GM12873 (cell line): ENCODE data around the gene ORMDL3.
A peak's percentile ranks its signal among the peaks of the same experiment; 100 is the strongest.

ENCODE experiments used
- CTCF ChIP-seq: IDR thresholded peaks from 2 replicates; pipeline ENCODE4 v1.5.1; 2012; ENCODE audit warnings: low read depth, mild to moderate bottlenecking, moderate library complexity, low read length, control low read depth; ENCODE audit not compliant: insufficient read depth; ENCODE audit errors: missing control alignments

The ORMDL3 gene

GRCh38 chr17:39921323-39921722 is 6.1 kb downstream of the ORMDL3 start:
- no peak for TF ChIP-seq CTCF

- TF ChIP-seq CTCF = no peak
Measured at GRCh38 chr17:39920218-39921210, 6.9 kb downstream of the ORMDL3 start.

- TF ChIP-seq CTCF = no peak
Measured at GRCh38 chr17:39919087-39919683, 8.2 kb downstream of the ORMDL3 start.

GRCh38 chr17:39916918-39917317 is 10.5 kb downstream of the ORMDL3 start:
- TF ChIP-seq CTCF = peak; percentile 12

- TF ChIP-seq CTCF = no peak
Measured at GRCh38 chr17:39915559-39915958, 11.8 kb downstream of the ORMDL3 start.

GRCh38 chr17:39913989-39914388 is 13.4 kb downstream of the ORMDL3 start:
- TF ChIP-seq CTCF = no peak

GRCh38 chr17:39908789-39909352 is 18.5 kb downstream of the ORMDL3 start:
- TF ChIP-seq CTCF = no peak
